Measurements from ENCODE around the gene SEMA7A.

Gene SEMA7A

DNA sequence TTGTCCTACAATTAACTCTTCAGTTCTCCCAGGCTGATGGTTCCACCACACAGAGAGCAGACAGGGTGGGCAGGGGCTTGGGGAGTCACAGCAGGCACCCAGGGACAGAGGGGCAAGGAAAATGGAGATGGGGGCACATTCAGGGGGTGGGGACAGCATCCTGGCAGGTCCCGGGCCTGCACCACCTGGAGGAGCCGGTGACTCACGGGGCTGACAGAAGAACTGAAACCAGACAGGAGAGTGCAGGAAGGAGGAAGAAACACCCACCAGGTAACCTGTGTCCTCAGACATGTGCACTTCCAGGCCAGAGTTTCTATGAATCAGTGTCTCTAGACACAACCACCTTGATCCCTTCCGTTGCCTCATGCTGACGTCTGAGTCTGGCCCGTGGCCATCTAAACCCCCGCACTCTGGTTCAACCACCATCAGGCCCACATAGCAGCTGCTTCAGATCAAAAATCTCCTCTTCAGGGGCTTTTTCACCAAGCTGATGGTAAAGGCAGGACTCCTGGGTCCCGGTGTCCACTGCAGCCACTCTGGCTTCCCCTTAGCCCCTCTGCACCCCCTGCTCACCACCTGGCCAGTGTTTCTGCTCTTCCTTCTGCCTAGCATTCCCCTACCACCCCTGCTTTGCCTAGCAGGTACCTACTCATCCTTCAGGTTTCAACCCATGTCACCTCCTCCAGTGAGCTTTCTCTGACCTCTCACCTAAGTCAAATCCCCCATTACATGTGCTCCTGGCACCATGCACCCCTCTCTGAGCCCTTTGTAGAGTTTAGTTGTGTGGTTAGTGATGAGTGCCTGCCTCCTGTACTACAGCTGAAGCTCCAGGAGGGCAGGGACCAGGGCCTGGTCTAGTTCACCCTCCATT is 49.8 kb downstream of the SEMA7A start:
- peak overlapping the region; percentile 38 for H2AK5ac ChIP-seq (ENCODE audit: low read length, severe bottlenecking)
- H4K91ac ChIP-seq (ENCODE audit: low read length), result no peak overlapping the region
- no peak overlapping the region for H3K14ac ChIP-seq (ENCODE audit: low read length in 2 of 2)
- no peak overlapping the region for H2AFZ ChIP-seq (ENCODE audit: low read depth, low read length)
- H3K4ac ChIP-seq (ENCODE audit: low read depth in 1 of 2, low read length in 2 of 2), result no peak overlapping the region
- H3K27ac ChIP-seq (ENCODE audit: low read length, poor library complexity, severe bottlenecking), result no peak overlapping the region
- no peak overlapping the region for H3K23ac ChIP-seq (ENCODE audit: low read length in 2 of 2)
- no peak overlapping the region for H2BK15ac ChIP-seq (ENCODE audit: low read depth, poor library complexity, severe bottlenecking)
- peaks cover 1% of the 10 kb centered on the region for H3K79me1 ChIP-seq (replicated peaks; ENCODE audit: low read length, poor library complexity, severe bottlenecking)
- H3K4me2 ChIP-seq (ENCODE audit: low read length, poor library complexity, severe bottlenecking), result no peak overlapping the region
- DNase-seq, result no peak
- H3K36me3 ChIP-seq (ENCODE audit: control insufficient read depth in 1 of 2, insufficient read depth in 2 of 2, low read depth in 1 of 2, low read length in 2 of 2), result peaks cover 0 to 2% of the 10 kb centered on the region in 2 experiments
- no peak overlapping the region for H2BK12ac ChIP-seq (ENCODE audit: low read length in 2 of 2)
- no peak overlapping the region for H3K4me3 ChIP-seq (ENCODE audit: insufficient read depth in 1 of 2, low read depth in 1 of 2, low read length in 2 of 2)
- no peaks in the 10 kb centered on the region for H3K27me3 ChIP-seq (ENCODE audit: control insufficient read depth in 1 of 2, insufficient read depth in 1 of 2, low read length in 2 of 2)
- peak overlapping the region; percentile 29 for H4K8ac ChIP-seq (ENCODE audit: low read length)
- WGBS, result 81% methylated on average over 8 of the region's 8 CpGs
- peak overlapping the region; percentile 29 for H3K9ac ChIP-seq (ENCODE audit: low read length)
- H3K18ac ChIP-seq (ENCODE audit: low read depth in 1 of 2, low read length in 2 of 2), result no peak overlapping the region
- peaks cover 56% of the 10 kb centered on the region for H3K4me1 ChIP-seq (ENCODE audit: control insufficient read depth, insufficient read depth, low read depth, low read length)
- H2BK5ac ChIP-seq (ENCODE audit: low read depth, low read length, poor library complexity, severe bottlenecking), result no peak overlapping the region
- no peak overlapping the region for H2BK120ac ChIP-seq (ENCODE audit: low read depth, low read length)
- H3K9me3 ChIP-seq (ENCODE audit: control insufficient read depth, low read length), result no peaks in the 10 kb centered on the region

DNA sequence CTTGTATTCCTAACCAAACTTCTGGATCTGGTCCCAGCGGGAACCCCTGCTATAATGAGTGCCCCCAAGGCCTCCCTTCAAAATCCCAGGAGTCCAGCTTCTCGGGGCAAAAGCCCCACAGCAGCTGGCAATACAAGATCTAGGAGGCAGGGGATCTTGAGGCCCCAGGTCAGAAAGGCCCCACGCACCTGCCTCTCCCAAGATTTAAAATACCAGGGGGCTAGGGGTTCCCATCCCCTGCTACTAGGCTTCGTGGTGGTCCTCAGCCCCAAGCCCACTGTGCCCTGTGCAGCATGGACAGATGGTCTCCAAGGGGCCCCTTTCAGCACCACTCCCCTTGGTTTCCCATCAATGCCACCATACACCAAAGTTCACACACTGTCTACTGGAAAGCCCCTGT is 50.5 kb downstream of the SEMA7A start:
- peaks cover 1% of the 10 kb centered on the region for H3K79me1 ChIP-seq (replicated peaks; ENCODE audit: low read length, poor library complexity, severe bottlenecking)
- no peak overlapping the region for H3K14ac ChIP-seq (ENCODE audit: low read length in 2 of 2)
- no peak overlapping the region for H2BK120ac ChIP-seq (ENCODE audit: low read depth, low read length)
- peaks cover 0 to 2% of the 10 kb centered on the region in 2 experiments for H3K36me3 ChIP-seq (ENCODE audit: control insufficient read depth in 1 of 2, insufficient read depth in 2 of 2, low read depth in 1 of 2, low read length in 2 of 2)
- no peak overlapping the region for H4K8ac ChIP-seq (ENCODE audit: low read length)
- H2BK12ac ChIP-seq (ENCODE audit: low read length in 2 of 2), result no peak overlapping the region
- DNase-seq, result no peak
- no peak overlapping the region for H4K91ac ChIP-seq (ENCODE audit: low read length)
- peak overlapping the region; percentile 60 for H3K9ac ChIP-seq (ENCODE audit: low read length)
- WGBS, result 92% methylated on average over 4 of the region's 4 CpGs
- peaks cover 51% of the 10 kb centered on the region for H3K4me1 ChIP-seq (ENCODE audit: control insufficient read depth, insufficient read depth, low read depth, low read length)
- H3K4me3 ChIP-seq (ENCODE audit: insufficient read depth in 1 of 2, low read depth in 1 of 2, low read length in 2 of 2), result no peak overlapping the region
- H3K27ac ChIP-seq (ENCODE audit: low read length, poor library complexity, severe bottlenecking), result no peak overlapping the region
- no peaks in the 10 kb centered on the region for H3K27me3 ChIP-seq (ENCODE audit: control insufficient read depth in 1 of 2, insufficient read depth in 1 of 2, low read length in 2 of 2)
- H2AFZ ChIP-seq (ENCODE audit: low read depth, low read length), result no peak overlapping the region
- no peak overlapping the region for H3K23ac ChIP-seq (ENCODE audit: low read length in 2 of 2)
- no peak overlapping the region for H3K18ac ChIP-seq (ENCODE audit: low read depth in 1 of 2, low read length in 2 of 2)
- H2BK5ac ChIP-seq (ENCODE audit: low read depth, low read length, poor library complexity, severe bottlenecking), result peak overlapping the region; percentile 10
- H3K4ac ChIP-seq (ENCODE audit: low read depth in 1 of 2, low read length in 2 of 2), result no peak overlapping the region
- no peaks in the 10 kb centered on the region for H3K9me3 ChIP-seq (ENCODE audit: control insufficient read depth, low read length)
- H2BK15ac ChIP-seq (ENCODE audit: low read depth, poor library complexity, severe bottlenecking), result no peak overlapping the region
- H3K4me2 ChIP-seq (ENCODE audit: low read length, poor library complexity, severe bottlenecking), result no peak overlapping the region
- H2AK5ac ChIP-seq (ENCODE audit: low read length, severe bottlenecking), result peak overlapping the region; percentile 69

DNA sequence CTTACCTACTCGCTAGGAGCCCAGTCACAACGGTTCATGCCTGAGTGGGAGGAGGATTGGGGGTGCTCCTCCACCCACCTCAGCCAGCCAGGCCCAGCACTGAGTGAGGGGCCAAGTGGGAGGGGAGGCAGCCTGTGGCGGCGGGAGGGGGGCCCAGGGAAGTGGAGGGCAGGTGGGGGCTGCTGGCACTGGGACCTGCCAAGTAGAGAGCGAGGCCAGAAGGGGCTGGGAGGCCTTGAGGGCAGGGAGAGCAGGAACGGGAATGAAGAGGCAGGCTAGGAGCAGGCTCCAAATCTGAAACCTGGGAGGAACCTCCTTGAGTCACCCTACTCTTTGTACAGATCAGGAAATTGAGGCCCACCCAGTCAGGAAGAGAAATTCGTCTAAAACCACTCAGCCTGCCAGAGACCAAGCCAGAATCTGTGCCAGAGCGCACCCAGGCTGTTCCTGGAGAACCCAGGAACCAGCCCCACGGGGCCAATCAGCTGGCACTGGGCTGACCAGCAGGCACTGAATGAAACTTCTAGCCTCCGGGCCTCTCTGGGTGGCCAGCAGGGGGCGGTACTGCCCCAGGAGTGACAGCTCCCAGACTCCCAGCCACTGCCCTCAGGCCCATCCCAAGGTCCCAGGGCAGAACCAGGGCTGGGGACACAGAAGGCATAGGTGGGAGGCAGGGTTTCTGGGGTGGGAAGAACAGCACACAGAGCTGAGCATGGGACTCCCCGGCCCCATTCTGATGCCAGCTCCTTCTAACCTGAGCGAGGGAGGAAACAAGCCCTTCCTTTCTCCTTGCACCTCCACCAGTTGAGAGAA is 51.5 kb downstream of the SEMA7A start:
- Histone ChIP-seq H3K4ac (ENCODE audit: low read depth in 1 of 2, low read length in 2 of 2) (no peak overlapping the region), H3K4me2 (ENCODE audit: low read length, poor library complexity, severe bottlenecking) (no peak overlapping the region), H2AFZ (ENCODE audit: low read depth, low read length) (no peak overlapping the region), H3K27ac (ENCODE audit: low read length, poor library complexity, severe bottlenecking) (no peak overlapping the region), H2BK120ac (ENCODE audit: low read depth, low read length) (no peak overlapping the region), H2BK12ac (ENCODE audit: low read length in 2 of 2) (no peak overlapping the region), H3K27me3 (ENCODE audit: control insufficient read depth in 1 of 2, insufficient read depth in 1 of 2, low read length in 2 of 2) (no peaks in the 10 kb centered on the region), H2AK5ac (ENCODE audit: low read length, severe bottlenecking) (peak overlapping the region; percentile 46), H2BK5ac (ENCODE audit: low read depth, low read length, poor library complexity, severe bottlenecking) (no peak overlapping the region), H3K9me3 (ENCODE audit: control insufficient read depth, low read length) (no peaks in the 10 kb centered on the region), H3K79me1 (replicated peaks; ENCODE audit: low read length, poor library complexity, severe bottlenecking) (peaks cover 1% of the 10 kb centered on the region), H4K91ac (ENCODE audit: low read length) (no peak overlapping the region), H3K4me3 (ENCODE audit: insufficient read depth in 1 of 2, low read depth in 1 of 2, low read length in 2 of 2) (no peak overlapping the region), H3K9ac (ENCODE audit: low read length) (peak overlapping the region; percentile 60), H3K14ac (ENCODE audit: low read length in 2 of 2) (no peak overlapping the region), H2BK15ac (ENCODE audit: low read depth, poor library complexity, severe bottlenecking) (no peak overlapping the region), H3K4me1 (ENCODE audit: control insufficient read depth, insufficient read depth, low read depth, low read length) (peaks cover 44% of the 10 kb centered on the region), H3K23ac (ENCODE audit: low read length in 2 of 2) (no peak overlapping the region), H3K18ac (ENCODE audit: low read depth in 1 of 2, low read length in 2 of 2) (no peak overlapping the region), H4K8ac (ENCODE audit: low read length) (no peak overlapping the region), H3K36me3 (ENCODE audit: control insufficient read depth in 1 of 2, insufficient read depth in 2 of 2, low read depth in 1 of 2, low read length in 2 of 2) (peaks cover 0 to 2% of the 10 kb centered on the region in 2 experiments)
- peak; percentile 77 for DNase-seq
- WGBS, result 45% methylated on average over 11 of the region's 13 CpGs

- Histone ChIP-seq H2BK5ac (ENCODE audit: low read depth, low read length, poor library complexity, severe bottlenecking) (no peak overlapping the region), H3K9ac (ENCODE audit: low read length) (peak overlapping the region; percentile 39), H3K18ac (ENCODE audit: low read depth in 1 of 2, low read length in 2 of 2) (no peak overlapping the region), H3K4ac (ENCODE audit: low read depth in 1 of 2, low read length in 2 of 2) (no peak overlapping the region), H3K36me3 (ENCODE audit: control insufficient read depth in 1 of 2, insufficient read depth in 2 of 2, low read depth in 1 of 2, low read length in 2 of 2) (peaks cover 0 to 2% of the 10 kb centered on the region in 2 experiments), H3K23ac (ENCODE audit: low read length in 2 of 2) (no peak overlapping the region), H2BK120ac (ENCODE audit: low read depth, low read length) (no peak overlapping the region), H3K9me3 (ENCODE audit: control insufficient read depth, low read length) (no peaks in the 10 kb centered on the region), H3K14ac (ENCODE audit: low read length in 2 of 2) (no peak overlapping the region), H4K91ac (ENCODE audit: low read length) (no peak overlapping the region), H4K8ac (ENCODE audit: low read length) (peak overlapping the region; percentile 27), H3K4me1 (ENCODE audit: control insufficient read depth, insufficient read depth, low read depth, low read length) (peaks cover 36% of the 10 kb centered on the region), H3K27ac (ENCODE audit: low read length, poor library complexity, severe bottlenecking) (no peak overlapping the region), H2BK12ac (ENCODE audit: low read length in 2 of 2) (no peak overlapping the region), H3K79me1 (replicated peaks; ENCODE audit: low read length, poor library complexity, severe bottlenecking) (peaks cover 1% of the 10 kb centered on the region), H3K27me3 (ENCODE audit: control insufficient read depth in 1 of 2, insufficient read depth in 1 of 2, low read length in 2 of 2) (no peaks in the 10 kb centered on the region), H2AK5ac (ENCODE audit: low read length, severe bottlenecking) (no peak overlapping the region), H2AFZ (ENCODE audit: low read depth, low read length) (no peak overlapping the region), H3K4me2 (ENCODE audit: low read length, poor library complexity, severe bottlenecking) (no peak overlapping the region), H2BK15ac (ENCODE audit: low read depth, poor library complexity, severe bottlenecking) (no peak overlapping the region), H3K4me3 (ENCODE audit: insufficient read depth in 1 of 2, low read depth in 1 of 2, low read length in 2 of 2) (no peak overlapping the region)
- no peak for DNase-seq
- WGBS, result 83% methylated on average over 4 of the region's 5 CpGs
These were observed 52.3 kb downstream of the SEMA7A start for GRCh38 chr15:74381481-74381880.
